ENCODE data around the gene SEZ6L2.
"Not testable (repeated sequence)": the region's sequence is repeated elsewhere in the genome, so short reads cannot be mapped to it uniquely, and the experiment has no call there.

The SEZ6L2 gene

DNA sequence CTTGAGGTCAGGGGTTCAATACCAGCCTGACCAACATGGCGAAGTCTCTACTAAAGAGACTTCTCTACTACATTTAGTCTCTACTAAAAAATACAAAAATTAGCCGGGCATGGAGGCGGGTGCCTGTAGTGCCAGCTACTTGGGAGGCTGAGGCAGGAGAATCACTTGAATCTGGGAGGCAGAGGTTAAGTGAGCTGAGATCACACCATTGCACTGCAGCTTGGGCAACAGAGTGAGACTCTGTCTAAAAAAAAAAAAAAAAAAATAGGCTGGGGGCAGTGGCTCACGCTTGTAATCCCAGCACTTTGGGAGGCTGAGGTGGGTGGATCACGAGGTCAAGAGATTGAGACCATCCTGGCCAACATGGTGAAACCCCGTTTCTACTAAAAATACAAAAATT lies 10.5 kb upstream of the SEZ6L2 start:
- not testable (repeated sequence) for DNase-seq (ENCODE audit: low spot score)

DNA sequence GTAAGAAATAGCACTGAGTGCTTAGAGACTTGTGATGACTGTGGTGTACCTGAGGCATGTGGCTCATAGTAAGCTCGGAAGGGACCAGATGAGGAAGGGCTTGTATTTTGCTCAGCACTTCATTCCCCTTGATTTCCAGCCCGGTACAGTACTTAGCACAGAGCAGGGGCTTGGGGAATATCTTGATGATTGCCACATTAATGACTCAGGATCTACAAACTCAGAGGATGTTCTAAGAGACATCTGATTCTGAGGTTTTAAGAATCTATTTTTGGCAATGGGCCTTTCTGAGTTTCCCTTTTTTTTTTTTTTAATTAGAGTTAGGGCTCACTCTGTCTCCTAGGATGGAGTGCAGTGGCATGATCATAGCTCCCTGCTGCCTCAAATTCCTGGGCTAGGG lies 10.0 kb upstream of the SEZ6L2 start:
- no peak for DNase-seq (ENCODE audit: low spot score)

DNA sequence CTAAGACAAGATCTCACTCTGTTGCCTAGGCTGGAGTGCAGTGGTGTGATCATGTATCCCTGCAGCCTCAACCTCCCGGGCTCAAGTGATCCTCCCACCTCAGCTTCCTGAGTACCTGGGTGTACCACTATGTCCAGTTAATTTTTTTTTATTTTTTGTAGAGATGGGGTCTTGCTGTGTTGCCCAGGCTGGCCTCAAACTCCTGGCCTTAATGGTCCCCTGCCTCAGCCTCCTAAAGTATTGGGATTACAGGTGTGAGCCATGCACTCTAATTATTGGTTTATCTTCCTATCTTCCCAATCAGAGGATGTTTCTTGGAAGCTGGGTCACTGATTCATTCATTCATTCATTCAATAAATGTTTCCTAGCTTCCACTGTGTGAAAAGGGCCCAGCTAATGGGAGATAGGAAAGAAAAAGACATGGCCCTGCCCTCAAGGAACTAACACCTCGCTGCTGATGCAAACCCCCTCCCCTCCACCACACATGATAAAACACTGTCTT lies 9.4 kb upstream of the SEZ6L2 start:
- no peak for DNase-seq (ENCODE audit: low spot score)

DNA sequence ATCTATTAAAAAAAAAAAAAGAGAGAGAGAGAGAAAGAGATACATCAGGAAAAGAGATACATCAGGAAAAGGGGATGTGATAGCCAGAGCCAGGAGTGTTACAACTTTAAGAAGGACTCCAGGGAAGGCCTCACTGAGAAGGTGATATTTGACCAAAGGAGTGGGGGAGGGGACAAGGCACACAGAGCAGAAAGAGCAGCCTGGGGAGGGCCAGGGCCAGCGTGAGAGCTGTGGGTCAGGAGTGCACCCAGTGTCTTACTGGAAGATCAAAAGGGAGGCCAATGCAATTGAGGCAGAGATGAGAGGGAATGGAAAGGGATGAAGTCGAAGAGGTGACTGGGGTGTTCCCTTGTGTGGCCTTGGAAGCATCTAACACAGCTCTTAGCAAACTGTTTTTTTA lies 8.6 kb upstream of the SEZ6L2 start:
- DNase-seq (ENCODE audit: low spot score) = no peak

DNA sequence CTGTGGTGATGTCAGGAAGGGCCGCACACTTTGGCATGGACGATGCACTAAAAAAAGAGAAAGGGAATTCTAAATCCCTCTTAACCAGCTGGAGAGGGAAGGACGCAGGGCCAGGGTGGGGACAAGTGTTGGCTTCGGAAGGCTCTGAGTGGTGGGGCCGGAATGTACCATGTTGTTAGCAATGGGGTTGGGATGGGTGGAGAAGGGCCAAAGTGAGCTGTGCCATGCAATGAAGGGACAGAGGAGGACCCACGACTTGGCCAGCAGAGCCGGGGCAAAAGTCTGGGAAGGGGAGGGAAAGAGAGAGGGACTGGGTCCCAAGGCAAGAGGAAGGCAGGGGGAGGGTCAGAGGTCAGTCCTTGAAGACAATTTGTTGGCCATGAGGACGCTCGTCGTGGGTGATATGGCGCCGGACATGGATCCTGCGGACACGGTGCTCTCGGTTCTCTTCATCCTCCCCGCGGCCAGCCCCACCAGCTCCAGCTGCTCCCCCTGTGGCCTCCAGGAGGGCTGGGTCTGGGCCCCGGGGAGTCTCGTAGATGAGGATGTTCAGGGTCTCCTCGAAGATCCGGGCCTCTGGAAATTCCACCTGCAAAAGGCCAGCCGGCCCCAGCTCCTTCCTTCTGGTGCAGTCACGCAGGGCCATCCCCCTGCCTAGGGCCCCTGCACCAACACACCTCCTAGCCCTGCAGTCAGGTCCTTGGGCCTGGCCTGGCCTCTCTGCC lies 7.3 kb upstream of the SEZ6L2 start:
- no peak for DNase-seq (ENCODE audit: low spot score)

DNA sequence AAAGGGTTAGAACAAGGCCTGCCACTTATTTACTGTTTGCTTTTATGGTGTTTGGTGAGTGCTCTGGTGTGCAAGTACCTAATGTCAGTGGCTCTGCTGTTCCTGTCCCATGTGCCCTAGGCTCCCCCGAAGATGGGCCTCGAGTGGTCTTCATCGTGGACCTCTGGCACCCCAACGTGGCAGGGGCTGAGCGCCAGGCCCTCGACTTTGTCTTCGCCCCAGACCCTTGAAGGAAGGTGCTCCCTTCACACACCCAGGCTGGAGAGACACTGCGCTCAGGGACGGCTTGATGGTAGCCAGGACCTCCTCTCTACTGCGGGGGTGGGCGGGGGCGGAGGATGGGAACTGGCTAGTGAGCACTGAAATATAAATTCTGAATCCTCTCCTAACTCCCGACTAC lies 6.3 kb upstream of the SEZ6L2 start:
- no peak for DNase-seq (ENCODE audit: low spot score)

DNA sequence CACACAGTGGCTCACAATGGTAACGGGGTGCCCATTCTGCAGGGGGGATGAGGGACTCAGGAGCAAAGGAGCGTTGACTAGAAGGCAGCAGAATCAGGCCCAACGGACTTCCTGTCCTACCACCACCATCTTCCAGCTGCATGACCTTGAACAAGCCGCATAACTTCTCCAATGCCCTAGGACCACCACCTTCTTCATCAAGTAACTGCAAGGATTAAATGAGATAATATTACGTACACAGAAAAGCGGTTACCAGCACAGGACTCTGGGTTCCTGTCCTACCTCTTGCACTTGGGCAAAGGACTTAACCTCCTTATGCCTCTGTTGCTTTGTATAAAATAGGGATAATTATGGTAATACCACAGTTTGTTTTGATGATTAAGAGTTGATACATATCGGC lies 5.6 kb upstream of the SEZ6L2 start:
- DNase-seq (ENCODE audit: low spot score) = no peak

DNA sequence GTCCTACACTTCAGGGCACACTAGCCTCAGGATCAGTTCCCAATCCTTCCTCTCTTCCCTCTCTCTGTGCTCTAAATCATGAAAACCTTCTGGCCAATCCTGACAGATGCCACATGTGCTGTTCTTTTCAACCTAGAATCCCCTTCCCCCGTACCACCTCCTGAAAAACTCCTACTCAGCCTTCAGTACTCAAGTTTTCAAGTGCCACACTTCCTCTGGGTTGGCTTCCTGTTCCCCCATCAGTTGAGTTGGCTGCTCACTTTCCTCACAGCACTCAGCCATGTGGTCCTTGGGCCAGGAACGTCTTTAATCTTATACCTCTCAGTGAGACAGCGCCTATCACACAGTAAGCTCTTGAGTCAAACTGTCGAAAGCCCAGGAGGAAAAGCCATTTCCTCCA lies 4.2 kb upstream of the SEZ6L2 start:
- no peak for DNase-seq (ENCODE audit: low spot score)

DNA sequence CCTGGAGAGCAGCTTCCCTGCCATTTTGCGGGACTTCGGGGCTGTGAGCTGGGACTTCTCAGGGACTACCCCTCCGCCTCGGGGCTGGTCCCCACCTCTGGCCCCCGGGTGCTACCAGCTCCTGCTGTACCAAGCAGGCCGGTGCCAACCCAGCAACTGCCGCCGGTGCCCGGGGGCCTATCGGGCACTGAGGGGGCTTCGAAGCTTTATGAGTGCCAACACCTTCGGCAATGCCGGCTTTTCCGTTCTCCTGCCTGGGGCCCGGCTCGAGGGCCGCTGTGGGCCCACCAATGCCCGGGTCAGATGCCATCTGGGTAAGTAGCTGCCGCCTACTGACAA lies 2.2 kb upstream of the SEZ6L2 start:
- DNase-seq (ENCODE audit: low spot score) = no peak

DNA sequence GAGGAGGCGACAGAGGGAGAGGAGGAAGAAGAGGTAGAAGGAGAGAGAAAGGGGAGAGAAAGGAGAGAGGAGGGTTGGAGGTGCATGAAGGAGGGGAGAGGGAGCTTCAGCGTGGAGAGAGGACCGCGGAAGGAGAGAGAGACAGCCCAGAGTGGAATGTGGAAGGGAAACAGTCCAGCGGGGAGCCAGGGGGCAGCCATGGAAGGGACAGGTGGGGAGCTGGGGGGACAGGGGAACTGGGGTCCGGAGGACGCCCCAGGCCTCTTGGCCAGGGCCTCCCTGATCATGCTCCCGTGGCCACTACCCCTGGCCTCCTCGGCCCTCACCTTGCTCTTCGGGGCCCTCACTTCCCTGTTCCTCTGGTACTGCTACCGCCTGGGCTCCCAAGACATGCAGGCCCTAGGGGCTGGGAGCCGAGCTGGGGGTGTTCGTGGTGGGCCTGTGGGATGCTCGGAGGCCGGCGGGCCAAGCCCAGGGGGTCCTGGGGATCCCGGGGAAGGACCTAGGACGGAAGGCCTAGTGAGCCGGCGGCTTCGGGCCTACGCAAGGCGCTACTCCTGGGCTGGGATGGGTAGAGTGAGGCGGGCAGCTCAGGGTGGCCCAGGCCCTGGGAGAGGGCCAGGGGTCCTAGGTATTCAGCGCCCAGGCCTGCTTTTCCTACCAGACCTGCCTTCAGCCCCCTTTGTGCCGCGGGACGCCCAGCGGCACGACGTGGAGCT lies 1.7 kb upstream of the SEZ6L2 start:
- DNase-seq (ENCODE audit: low spot score) = no peak

DNA sequence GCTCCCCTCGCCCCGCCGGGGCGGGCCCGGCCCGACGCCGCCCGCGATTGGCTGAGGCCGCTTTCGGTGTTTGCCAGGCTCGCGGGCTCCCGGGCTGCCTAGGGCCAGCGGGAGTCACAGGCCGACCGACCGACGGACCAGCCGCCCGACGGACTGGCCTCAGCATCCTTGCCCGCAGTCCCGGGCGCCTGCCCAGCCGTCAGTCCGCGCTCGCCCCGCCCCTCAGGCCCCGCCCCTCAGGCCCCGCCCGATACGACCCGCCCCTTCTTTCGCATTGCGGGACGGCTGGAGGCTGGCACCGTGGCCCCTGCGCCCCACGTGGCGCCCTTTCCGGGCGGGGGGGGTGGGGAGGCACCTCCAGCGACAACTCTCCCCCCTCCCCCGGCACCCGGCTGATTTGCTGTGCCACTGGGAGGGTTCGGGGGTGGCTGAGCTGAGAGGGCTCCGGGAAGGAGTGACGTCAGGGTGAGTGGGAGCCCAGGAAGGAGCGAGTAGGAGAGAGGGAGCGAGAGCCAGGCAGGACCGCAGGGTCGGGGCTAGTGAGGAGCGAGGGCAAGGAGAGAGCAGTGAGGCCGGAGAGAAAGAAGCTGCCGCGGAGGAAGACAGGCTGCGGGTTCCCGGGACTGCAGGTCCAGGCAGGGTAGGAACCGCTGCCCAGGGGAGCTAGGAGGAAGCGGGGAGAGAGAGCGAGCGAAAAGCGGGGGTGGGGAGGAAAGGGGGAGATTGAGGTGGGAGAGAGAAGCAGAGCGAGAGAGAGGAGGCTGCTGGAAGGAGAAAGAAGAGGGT lies 945 bp upstream of the SEZ6L2 start, which contains the start of gene ASPHD1:
TSS of gene ASPHD1 (plus strand) at position 387 of the 786 bp plus-strand sequence. CDS start 484 bp downstream, outside the sequence.
- peak; percentile 93 for DNase-seq (ENCODE audit: low spot score)

DNA sequence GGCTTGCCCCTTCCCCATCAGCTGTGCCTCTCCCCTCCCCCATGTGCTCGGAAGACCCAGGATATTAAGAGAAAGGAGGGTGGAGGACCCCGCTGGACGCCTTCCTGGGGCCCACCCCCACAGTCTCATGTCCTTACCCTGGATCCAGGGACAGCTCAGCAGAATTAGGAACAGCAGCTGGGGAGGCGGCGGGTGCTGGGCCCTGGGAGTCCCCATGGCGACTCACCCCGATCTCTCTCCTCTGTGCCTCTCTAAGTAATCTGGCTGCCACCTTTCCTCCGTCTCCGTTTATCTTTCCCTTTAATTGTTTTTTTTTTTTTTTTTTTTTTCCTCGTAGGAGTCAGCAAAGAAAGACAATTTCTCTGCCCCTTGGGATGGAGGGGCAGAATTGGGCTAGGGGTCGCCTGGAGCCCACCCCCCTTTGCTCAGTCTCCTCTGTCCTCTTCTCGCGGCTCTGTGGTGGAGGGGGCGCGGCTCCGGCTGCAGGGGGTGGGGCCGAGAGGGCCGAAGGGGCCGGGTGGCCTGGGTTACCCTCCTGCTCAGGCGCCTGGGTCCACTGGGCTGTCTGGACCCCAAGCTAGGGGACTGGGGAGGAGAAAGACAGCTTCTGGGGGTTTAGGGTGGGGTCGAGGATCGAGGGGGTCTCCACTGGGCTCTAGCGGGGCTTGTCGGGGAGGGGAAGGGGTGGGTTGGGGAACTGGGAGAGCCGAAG lies 390 bp downstream of the SEZ6L2 start:
- DNase-seq (ENCODE audit: low spot score) = peak; percentile 60

DNA sequence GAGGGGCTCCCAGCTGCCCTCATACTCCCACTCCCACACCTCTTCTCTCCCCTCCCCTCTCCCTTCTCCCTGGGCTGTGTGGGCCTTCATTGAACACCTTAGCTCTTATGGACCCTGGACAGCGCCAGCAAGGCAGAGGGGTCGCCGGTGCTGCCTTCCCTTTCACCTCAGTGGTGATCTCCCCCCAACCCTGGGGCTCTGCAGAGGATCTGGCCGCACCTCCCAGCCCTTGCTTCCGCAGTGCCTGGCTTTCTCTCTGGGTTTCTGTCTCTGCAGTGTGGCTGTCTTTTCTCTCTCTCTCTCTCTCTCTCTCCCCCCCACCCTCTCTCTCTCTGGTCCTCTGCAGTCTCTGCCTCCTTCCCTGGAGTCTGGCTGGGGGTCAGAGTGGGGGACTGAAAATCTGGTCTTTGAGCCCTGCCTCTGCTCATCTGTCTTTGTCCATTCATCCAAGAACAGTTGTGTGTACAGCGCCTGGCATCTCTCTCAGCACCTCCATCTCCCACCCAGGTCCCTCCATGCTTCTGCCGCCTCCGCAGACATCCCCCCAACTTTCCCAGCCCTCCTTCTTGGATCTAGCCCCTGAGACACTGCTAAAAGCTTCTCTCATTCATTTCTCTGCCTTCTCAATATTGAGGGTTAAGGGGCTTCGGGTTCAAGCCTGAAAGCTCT lies 1.1 kb downstream of the SEZ6L2 start:
- no peak for DNase-seq (ENCODE audit: low spot score)

DNA sequence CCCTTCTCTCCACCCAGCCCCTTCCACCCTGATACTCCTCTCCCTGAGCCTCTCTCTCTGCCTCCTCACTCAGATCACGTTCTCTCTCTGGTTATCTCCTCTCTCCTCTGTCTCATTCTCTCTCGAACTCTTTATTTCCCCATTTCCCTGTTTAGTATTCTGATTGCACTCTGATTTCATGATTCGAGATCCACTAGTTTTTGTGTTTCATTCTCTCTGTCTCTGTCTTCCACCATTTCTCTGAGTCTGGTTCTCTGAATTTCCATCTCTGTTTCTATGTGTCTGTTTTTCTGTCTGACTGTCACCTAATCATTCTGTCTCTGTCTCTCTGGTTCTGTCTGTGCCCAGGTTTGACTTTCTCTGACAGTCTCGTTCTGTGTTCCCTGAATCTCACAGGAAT lies 2.0 kb downstream of the SEZ6L2 start:
- DNase-seq (ENCODE audit: low spot score) = no peak

DNA sequence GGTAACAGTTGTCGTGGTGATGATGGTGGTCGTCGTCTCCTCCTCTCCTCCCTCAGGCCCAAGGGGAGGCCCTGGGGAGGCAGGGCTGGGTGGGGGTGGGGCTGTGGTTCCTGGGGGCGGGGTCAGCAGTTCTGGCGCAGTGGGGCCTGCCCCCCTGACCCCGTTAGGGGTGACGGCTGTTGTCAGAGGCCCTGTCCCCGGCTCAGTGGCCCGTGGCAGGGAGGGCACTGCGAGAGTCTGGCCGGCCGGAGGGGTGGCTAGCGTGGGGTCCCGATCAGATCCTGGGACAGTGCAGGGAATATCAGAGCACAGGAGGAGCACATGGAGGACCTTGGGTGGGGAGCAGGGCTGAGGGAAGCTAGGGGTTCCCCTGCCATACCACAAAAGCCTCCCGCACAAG lies 2.5 kb downstream of the SEZ6L2 start:
- DNase-seq (ENCODE audit: low spot score) = no peak

DNA sequence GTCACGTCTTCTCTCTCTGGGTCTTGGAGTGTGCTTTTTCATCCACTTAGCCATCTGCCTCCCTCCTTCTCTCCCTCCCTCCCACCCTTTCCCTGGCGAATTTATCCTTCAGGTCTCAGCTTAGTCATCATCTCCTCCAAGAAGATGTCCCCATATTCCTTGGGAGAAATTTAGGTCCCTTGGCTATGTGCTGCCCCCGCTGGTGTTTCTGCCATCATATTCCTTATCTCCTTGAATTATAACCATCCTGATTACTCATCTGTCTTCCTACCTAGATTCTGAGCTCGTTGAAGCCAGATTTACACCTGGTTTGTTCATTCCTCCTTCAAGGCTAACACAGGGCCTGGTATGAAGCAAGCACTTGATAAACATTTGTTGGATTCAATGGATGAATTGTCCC lies 5.0 kb downstream of the SEZ6L2 start:
- DNase-seq (ENCODE audit: low spot score) = no peak

DNA sequence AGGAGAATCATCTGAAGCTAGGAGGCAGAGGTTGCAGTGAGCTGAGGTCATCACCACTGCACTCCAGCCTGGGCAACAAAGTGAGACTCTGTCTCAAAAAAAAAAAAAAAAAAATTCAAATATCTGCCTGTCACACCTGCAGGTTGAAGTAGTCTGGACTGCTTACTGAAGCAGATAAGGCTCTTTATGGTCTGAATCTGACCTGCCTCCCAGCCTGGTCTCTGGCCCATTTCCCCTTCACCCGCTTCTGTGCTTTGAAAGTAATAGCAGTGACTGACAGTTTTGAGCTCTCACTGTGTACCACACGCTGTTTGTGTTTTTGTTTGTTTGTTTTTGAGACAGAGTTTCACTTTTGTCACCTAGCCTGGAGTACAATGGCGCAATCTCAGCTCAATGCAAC lies 5.8 kb downstream of the SEZ6L2 start:
- no peak for DNase-seq (ENCODE audit: low spot score)

DNA sequence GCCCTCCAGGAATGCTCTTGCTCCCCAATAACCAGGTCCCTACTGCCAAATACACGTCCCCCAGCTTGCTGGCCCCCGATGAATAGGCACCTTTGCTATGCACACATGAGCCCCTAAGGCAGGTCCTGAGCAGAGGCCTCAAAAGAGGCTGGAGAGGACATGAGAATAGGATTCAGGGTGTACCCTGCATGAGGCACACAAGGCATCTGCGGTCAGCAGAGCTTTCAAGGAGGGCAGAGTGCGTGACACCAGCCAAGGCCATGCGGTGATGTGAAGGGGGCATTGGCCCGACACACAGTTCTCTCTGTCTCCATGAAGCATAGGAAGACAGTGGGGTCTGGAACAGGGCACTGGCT lies 6.9 kb downstream of the SEZ6L2 start:
- no peak for DNase-seq (ENCODE audit: low spot score)

DNA sequence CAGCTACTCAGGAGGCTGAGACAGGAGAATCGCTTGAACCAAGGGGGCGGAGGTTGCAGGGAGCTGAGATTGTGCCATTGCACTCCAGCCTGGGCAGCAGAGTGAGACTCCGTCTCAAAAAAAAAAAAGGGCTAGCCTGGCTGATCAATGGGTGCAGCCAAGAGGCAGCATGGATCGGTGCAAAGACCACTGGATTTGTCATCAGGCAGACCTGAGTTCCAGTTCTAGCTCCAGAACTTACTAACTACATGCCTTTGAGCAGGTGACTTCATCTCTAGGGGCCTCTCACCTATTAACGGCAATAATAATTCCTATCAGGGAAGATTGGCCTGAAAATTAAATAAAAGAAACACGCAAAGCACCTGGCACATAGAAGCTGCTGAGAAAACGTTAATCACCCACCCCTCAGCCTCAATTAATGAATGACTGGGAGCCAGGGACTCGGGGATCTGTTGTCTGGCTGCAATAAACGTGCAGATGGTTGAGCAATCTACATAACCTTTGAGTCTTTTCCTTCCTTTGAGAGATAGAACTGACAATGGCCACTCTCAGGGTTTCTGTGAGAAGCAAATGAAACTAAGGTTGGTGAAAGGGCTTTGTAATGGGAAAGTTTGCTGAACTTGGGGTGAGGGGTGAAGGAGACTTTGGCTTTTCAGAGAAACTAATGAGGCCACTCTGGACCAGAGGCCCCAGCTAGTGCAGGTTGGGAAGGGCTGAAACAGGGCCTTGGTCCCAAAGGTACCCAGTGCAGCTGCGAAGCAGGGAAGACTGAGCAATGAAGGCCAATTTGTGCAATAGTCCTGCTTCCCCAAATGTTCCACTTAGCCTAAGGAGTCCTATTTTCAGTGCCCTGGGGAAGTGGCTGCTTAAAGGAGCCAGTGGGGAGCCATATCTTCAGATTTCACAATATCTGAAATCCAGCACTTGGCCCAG lies 7.6 kb downstream of the SEZ6L2 start:
- DNase-seq (ENCODE audit: low spot score) = no peak

DNA sequence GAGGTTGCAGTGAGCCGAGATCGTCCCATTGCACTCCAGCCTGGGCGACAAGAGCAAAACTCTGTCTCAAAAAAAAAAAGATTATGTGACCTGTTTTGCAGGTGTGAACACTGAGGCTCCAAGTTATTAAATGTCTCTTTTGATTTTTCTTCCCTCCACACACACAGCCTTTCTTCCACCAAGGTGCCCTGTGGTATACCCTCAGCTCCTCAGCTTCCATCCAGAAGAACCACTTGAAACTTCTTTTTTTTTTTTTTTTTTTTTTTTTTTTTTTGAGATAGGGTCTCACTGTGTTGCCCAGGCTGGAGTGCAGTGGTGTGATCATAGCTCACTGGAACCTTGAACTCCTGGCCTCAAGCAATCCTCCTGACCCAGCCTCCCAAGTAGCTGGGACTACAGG lies 10.0 kb downstream of the SEZ6L2 start:
- not testable (repeated sequence) for DNase-seq (ENCODE audit: low spot score)

DNA sequence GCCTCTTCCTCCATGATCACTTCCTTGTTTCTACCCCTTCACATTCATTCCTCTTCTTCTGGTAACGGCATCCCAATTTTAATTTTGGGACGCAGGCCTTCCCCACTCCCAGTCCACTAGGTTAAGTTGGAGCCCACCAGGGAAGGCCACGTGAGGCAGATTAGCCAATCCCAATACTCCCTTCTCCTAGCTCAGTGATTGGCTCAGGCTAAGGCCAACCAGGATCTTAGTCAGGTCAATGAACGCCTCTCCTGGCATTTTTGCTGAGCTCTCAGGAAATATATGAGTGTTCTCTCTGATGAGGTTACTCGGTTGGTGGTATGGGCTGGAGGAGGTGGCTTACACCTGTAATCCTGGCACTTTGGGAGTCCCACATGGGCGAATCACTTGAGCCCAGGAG lies 15.4 kb downstream of the SEZ6L2 start:
- no peak for DNase-seq (ENCODE audit: low spot score)
